NCI-H345 treated with DMSO at 0.1 percent for 48 hours (cell line): ENCODE data around the gene IL19.
"Not testable (repeated sequence)": the region's sequence is repeated elsewhere in the genome, so short reads cannot be mapped to it uniquely, and the experiment has no call there.

Experiments used
- DNase-seq: peaks from one replicate; lab custom pipeline; 2025; ENCODE audit not compliant: unreplicated experiment; lab: John Stamatoyannopoulos, UW

Gene IL19

GRCh38 chr1:206772243-206772937 is 1.8 kb downstream of the IL19 start, which contains the start of gene IL10:
Gene IL10 (minus strand): TSS chr1:206772494. CDS start chr1:206772435, 59 bp downstream.
- DNase-seq: no peak

DNA sequence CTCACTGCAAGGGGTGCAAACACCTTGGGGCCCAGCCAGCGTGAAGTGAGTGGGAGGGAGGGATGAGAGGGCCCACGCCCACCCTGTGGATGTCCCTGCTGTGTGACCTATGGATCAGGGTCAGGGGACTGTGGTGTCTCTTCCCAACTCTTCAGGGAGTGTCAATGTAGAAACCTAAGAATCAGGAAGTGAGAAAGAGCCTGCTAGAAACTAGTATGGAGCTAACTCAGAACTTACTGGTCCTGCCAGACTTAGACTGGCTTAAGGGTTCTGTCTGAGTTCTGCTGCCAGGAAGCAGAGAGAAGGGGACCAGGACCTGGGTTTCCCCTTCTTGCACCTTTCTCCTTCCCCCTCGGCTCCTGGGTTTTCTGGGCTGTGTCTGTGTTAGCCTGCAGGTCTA is 3.5 kb downstream of the IL19 start:
- DNase-seq: no peak

GRCh38 chr1:206776229-206776628 is 5.7 kb downstream of the IL19 start:
- no peak for DNase-seq

- DNase-seq: no peak
Measured at GRCh38 chr1:206778031-206778430, 7.5 kb downstream of the IL19 start.

- not testable (repeated sequence) for DNase-seq
Measured at GRCh38 chr1:206778911-206779310, 8.3 kb downstream of the IL19 start.

GRCh38 chr1:206779638-206780037 is 9.1 kb downstream of the IL19 start:
- no peak for DNase-seq

- DNase-seq: no peak
Measured at GRCh38 chr1:206782448-206782847, 11.9 kb downstream of the IL19 start.

- DNase-seq: no peak
Measured at GRCh38 chr1:206783506-206783905, 12.9 kb downstream of the IL19 start.

- no peak for DNase-seq
Measured at GRCh38 chr1:206784471-206784903, 13.9 kb downstream of the IL19 start.

GRCh38 chr1:206785182-206785765 is 14.7 kb downstream of the IL19 start:
- no peak for DNase-seq

- DNase-seq: no peak
Measured at GRCh38 chr1:206786212-206786886, 15.8 kb downstream of the IL19 start.

DNA sequence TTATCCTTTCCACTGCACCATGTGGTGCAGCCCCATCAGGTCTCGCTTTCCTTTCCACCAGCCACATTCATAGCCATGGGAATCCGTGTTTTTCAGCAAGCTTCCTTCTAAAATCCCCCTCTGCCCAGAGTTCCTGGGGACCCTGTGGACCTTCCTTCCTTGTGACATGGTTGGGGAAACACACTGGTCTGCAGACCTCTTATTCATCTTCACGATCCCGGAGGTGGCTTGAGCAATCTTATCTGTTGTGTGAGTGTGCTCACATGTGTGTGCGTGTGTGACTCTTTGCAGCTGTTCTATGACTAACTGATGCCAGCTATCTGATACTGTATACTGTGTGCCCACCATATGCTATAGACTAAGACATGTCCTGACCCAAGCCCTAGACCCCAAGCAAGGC is 17.3 kb downstream of the IL19 start:
- no peak for DNase-seq

DNA sequence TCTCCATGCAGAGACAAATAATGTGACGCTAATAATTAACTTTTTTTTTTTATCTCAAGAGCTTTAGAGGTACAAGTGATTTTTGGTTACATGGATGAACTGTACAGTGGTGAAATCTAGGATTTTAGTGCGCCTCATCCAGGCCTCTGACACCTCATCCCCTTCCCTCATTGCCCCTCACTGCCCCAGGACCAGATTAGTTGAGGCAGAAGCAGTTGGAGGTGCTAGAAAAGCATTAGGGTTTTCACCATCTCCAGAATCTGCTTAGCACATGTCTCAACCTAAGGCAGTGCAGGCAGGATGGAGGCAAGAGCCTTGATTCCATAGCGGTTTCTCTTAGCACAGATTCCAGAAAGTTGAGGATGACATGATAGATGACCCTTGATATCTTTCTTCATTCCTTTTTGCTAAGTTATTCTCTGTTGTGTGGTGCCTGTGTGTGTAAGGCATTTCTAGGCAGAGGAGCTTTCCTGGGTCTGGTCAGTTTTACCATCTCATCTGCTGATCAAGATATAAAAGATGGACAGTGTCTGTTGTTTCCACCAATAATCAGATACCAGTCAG is 18.0 kb downstream of the IL19 start:
- DNase-seq: no peak

- DNase-seq: no peak
Measured at GRCh38 chr1:206790502-206791250, 20.1 kb downstream of the IL19 start.

- no peak for DNase-seq
Measured at GRCh38 chr1:206792939-206793607, 22.5 kb downstream of the IL19 start.

GRCh38 chr1:206793620-206794019 is 23.0 kb downstream of the IL19 start:
- no peak for DNase-seq

GRCh38 chr1:206794294-206794908 is 23.8 kb downstream of the IL19 start:
- DNase-seq: no peak

GRCh38 chr1:206796116-206796515 is 25.5 kb downstream of the IL19 start:
- DNase-seq: no peak

DNA sequence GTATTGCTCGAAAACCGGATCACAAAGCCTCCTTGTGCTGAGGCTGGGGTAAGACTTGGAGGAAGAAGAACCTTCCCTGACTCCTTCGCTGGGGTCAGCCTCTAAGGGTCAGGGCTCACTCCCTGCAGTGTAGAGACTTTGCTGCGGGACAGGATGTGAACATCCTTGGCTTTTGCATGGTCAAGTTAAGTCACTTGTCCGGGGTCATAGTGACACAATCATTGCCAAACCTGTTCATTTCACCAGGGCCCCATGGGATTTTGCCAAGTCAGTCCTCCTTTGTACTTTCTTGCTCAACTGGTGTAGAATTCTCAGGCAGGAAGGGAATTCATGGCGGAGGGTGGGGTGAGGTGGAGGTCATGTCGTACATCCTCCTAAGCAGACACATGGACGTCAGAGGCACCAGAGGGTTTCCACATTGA is 26.4 kb downstream of the IL19 start:
- DNase-seq: no peak
